Esophagus squamous epithelium (tissue), 5 donors: ENCODE data around the gene EXOC6. TPM values are rescaled to one million over a fixed set of nuclear protein-coding genes. Genes with fewer than 3 reads are reported as not detected.
A peak's percentile ranks its signal among the peaks of the same experiment; 100 is the strongest.

Source experiments
- DNase-seq: peaks from one replicate; lab custom pipeline; 2025; lab: John Stamatoyannopoulos, UW
- H3K27ac ChIP-seq, 4 donors: fragments of 200-600 bp; sonication (generic); one replicate each; pipeline ENCODE4 v1.5.1; 2016 to 2019; ENCODE audit warnings: mild to moderate bottlenecking in 1 of 4
- H3K27me3 ChIP-seq, 4 donors: fragments of 200-600 bp; sonication (generic); 1 replicate in 3 of 4; 2 replicates in 1 of 4; pipeline versions ENCODE4 v1.5.1 to v1.6.0; 2017 to 2021; ENCODE audit warnings: antibody characterized with exemption in 1 of 4
- H3K36me3 ChIP-seq, 3 donors: fragments of 200-600 bp; sonication (generic); one replicate each; pipeline ENCODE4 v1.5.1; 2016 to 2019
- H3K4me1 ChIP-seq, 3 donors: fragments of 200-600 bp; sonication (generic); one replicate each; pipeline ENCODE4 v1.5.1; 2017 to 2019
- H3K4me3 ChIP-seq, 4 donors: fragments of 200-600 bp; sonication (generic); 1 replicate in 3 of 4; 2 replicates in 1 of 4; pipeline ENCODE4 v1.5.1; 2016 to 2019; ENCODE audit warnings: mild to moderate bottlenecking in 2 of 4, moderate library complexity in 1 of 4
- H3K9me3 ChIP-seq, 3 donors: fragments of 200-600 bp; sonication (generic); one replicate each; pipeline ENCODE4 v1.5.1; 2016 to 2019
- POLR2A ChIP-seq, 4 donors: fragments of 450-650 bp; IDR thresholded peaks; one replicate each; pipeline ENCODE4 v1.6.1; 2017; ENCODE audit warnings: antibody characterized with exemption in 4 of 4, mild to moderate bottlenecking in 4 of 4, moderate library complexity in 3 of 4
- WGBS, 2 donors: methylation state at CpG; one replicate each; pipeline ENCODE4 v1.1.5; 2018; 5-methylcytosine and 5-hydroxymethylcytosine counted together
- intact Hi-C: fragments of 100-400 bp; cut with DNase I; formaldehyde crosslinking; loops from one replicate; pipeline ENCODE4 v1.15.0; 2022
- total RNA-seq, 4 donors: library from RNA; depleted of rRNA; stranded (reverse); fragments of >200 nt; gene quantifications; one replicate each; pipeline ENCODE4 v1.1.0, GENCODE V29; 2016
- TF ChIP-seq, protein P1 (sequence below), 6 experiments: fragments of 450-650 bp in 4 of 6; fragments of 200-600 bp in 2 of 6; sonication (generic) in 2 of 6; IDR thresholded peaks; one replicate each; pipeline ENCODE4 v1.5.1; 2016 to 2019; ENCODE audit warnings: antibody characterized with exemption in 6 of 6, mild to moderate bottlenecking in 4 of 6, moderate library complexity in 4 of 6
- donor health status: DM: yes; HTN: yes; CAD: no.

Gene EXOC6
- total RNA-seq, 4 donors from 2014 or later, result 1.3 to 9.5 (median 5.6) TPM

DNA sequence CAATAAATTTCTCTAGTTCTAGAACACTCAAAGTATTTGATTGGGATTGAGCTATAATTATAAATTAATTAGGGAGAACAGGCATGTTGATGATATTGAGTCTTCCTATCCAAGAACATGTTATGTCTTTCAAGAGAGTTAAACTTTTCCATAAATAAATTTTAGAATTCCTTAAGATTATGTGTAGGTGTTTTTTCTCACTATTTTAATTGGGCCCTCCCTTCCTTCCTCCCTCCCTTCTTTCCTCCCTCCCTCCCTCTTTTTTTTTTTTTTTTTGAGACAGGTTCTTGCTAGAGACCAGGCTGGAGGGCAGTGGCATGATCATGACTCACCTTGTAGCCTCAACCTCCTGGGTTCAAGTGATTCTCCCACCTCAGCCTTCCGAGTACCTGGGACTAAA, 20.2 kb downstream of the EXOC6 start:
- Histone ChIP-seq H3K27ac (no peak overlapping the region), H3K4me3 (no peak overlapping the region), H3K27me3 (no peaks in the 10 kb centered on the region), H3K4me1 (no peaks in the 10 kb centered on the region), H3K36me3 (no peaks in the 10 kb centered on the region), H3K9me3 (no peaks in the 10 kb centered on the region)
- 80 to 88% methylated on average over 1 of the region's 1 CpG for WGBS, 2 donors
- TF ChIP-seq POLR2A (IDR thresholded peaks at IDR 0.05), result no peak
- TF ChIP-seq, protein P1, sequence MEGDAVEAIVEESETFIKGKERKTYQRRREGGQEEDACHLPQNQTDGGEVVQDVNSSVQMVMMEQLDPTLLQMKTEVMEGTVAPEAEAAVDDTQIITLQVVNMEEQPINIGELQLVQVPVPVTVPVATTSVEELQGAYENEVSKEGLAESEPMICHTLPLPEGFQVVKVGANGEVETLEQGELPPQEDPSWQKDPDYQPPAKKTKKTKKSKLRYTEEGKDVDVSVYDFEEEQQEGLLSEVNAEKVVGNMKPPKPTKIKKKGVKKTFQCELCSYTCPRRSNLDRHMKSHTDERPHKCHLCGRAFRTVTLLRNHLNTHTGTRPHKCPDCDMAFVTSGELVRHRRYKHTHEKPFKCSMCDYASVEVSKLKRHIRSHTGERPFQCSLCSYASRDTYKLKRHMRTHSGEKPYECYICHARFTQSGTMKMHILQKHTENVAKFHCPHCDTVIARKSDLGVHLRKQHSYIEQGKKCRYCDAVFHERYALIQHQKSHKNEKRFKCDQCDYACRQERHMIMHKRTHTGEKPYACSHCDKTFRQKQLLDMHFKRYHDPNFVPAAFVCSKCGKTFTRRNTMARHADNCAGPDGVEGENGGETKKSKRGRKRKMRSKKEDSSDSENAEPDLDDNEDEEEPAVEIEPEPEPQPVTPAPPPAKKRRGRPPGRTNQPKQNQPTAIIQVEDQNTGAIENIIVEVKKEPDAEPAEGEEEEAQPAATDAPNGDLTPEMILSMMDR (IDR thresholded peaks at IDR 0.05), result no peak
- intact Hi-C loops, result no loop called here
- DNase-seq, result no peak

DNA sequence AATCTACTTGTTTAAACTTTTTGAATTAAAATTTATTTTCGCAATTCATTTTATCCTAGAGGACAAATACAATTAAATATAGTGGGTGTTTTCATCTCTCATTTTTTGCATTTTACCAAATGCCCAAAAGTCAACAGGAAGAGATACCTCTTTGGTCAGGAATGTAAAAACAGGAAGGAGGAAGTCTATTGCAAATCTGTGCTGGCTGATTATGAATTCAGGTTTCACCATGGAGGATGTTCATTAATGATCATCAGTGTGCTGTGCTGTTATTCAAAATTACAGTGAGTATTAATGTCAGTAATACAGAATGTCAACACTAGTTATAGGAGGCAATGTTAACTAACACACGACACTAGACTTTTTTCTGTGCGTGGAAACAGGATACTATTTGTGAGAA, 24.7 kb downstream of the EXOC6 start:
- intact Hi-C loops, result loop anchor here (10.0 kb wide), 1 partner anchor 358 kb away; no protein-coding TSS in a partner anchor
- Histone ChIP-seq H3K27me3 (no peaks in the 10 kb centered on the region), H3K4me1 (peaks cover 0 to 4% (median 0%) of the 10 kb centered on the region in 3 donors), H3K27ac (no peak overlapping the region), H3K36me3 (no peaks in the 10 kb centered on the region), H3K4me3 (no peak overlapping the region), H3K9me3 (no peaks in the 10 kb centered on the region)
- WGBS, 2 donors, result 84 to 89% methylated on average over 3 of the region's 3 CpGs
- no peak for DNase-seq
- no peak for TF ChIP-seq POLR2A (IDR thresholded peaks at IDR 0.05)

DNA sequence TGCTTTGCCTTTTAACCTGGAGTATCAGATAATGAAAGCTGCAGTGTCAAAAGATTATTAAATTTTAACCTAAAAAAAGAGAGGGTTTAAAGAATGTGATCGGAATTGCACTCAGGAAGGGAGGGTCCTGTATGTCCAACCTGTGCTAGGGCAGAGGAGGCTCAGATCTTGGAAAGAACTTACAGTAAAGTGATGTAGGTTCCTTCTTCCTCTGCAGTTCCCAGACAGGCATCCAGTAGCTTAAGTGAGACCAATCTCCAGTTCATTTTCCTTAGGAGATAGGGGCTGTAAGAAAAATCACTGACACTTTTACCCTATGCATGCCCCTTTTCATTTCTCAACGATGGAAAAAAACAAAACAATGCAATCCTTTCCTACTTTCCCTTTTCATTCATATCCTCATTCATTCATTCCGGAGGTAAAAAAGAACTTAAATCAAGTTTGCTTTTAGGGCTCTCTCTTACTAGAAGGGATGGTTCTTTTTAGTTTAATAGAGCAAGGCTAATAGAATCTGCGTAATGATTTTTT, 28.3 kb downstream of the EXOC6 start:
- Histone ChIP-seq H3K9me3 (no peaks in the 10 kb centered on the region), H3K27me3 (no peaks in the 10 kb centered on the region), H3K4me3 (no peak overlapping the region), H3K27ac (no peak overlapping the region), H3K36me3 (no peaks in the 10 kb centered on the region), H3K4me1 (peaks cover 0 to 4% (median 0%) of the 10 kb centered on the region in 3 donors)
- DNase-seq, result no peak
- TF ChIP-seq, protein P1 (IDR thresholded peaks at IDR 0.05), result no peak
- no peak for TF ChIP-seq POLR2A (IDR thresholded peaks at IDR 0.05)
- intact Hi-C loops, result loop anchor here (10.0 kb wide), 1 partner anchor 362 kb away; no protein-coding TSS in a partner anchor
- WGBS, 2 donors, result 31 to 39% methylated on average over 4 of the region's 4 CpGs

DNA sequence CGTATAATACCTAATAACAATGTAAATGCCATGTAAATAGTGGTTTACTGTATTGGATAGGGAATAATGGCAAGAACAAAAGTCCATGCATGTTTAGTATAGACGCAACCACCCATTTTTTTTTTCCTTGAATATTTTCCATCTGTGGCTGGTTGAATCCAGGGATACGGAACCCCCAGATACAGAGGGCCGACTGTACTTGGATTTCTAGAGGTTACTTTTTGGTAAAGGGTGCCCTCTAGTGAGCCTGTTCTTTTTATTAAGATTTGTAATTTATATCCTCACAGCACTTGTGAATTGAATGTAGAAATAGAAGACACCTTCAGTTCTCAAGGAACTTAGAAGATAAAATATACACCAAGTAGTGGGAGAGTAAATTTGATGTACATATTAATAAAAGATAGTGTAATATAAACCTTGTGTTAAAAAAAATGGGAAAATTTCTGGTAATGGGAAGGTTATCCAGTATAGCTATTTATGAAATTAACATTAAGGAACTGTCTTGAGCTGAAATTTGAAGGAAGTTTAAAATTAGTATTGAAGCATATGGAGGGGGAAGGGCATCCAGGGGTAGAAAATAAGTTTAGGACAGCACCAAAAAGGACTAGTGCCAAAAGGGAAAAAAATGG, 32.0 kb downstream of the EXOC6 start:
- intact Hi-C loops, result no loop called here
- H3K27me3 ChIP-seq, result no peaks in the 10 kb centered on the region
- no peaks in the 10 kb centered on the region for H3K36me3 ChIP-seq
- DNase-seq, result no peak
- peaks cover 0 to 4% (median 0%) of the 10 kb centered on the region in 3 donors for H3K4me1 ChIP-seq
- TF ChIP-seq, protein P1 (IDR thresholded peaks at IDR 0.05), result peak; percentile 24 to 49 (median 44)
- TF ChIP-seq POLR2A (IDR thresholded peaks at IDR 0.05), result no peak
- WGBS, 2 donors, result 35 to 40% methylated on average over 4 of the region's 4 CpGs
- H3K27ac ChIP-seq, result no peak overlapping the region
- H3K9me3 ChIP-seq, result no peaks in the 10 kb centered on the region
- no peak overlapping the region for H3K4me3 ChIP-seq

DNA sequence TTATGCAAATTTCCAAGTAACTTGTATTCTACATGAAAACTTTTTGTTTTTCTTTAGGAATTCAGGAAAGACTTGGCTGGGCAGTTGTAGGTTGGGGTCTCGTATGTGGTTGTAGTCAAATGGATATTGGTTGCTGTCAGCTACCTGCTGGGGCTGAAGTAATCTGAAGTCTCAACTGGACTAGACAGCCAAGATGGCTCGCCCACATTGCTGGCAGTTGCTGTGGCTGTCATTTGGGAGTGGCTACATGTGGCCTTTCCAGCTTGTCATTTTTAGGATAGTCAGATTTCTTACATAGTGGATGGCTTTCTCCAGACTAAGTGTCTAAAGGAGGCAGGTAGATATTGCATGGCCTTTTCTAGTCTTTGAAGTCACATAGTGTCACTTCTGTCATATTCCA, 32.6 kb downstream of the EXOC6 start:
- no peaks in the 10 kb centered on the region for H3K9me3 ChIP-seq
- no peak for DNase-seq
- intact Hi-C loops, result no loop called here
- no peak overlapping the region for H3K4me3 ChIP-seq
- H3K36me3 ChIP-seq, result no peaks in the 10 kb centered on the region
- TF ChIP-seq, protein P1 (IDR thresholded peaks at IDR 0.05), result no peak
- no peak for TF ChIP-seq POLR2A (IDR thresholded peaks at IDR 0.05)
- H3K27me3 ChIP-seq, result no peaks in the 10 kb centered on the region
- H3K27ac ChIP-seq, result no peak overlapping the region
- H3K4me1 ChIP-seq, result peaks cover 0 to 4% (median 0%) of the 10 kb centered on the region in 3 donors
- WGBS, 2 donors, result 58 to 62% methylated on average over 2 of the region's 2 CpGs
